K562 (cell line): ENCODE results near the gene THAP6. TPM values are rescaled to one million over a fixed set of nuclear protein-coding genes. Genes with fewer than 3 reads are reported as not detected.

Experiments used
- ARID2 ChIP-seq: fragments of 450-650 bp; IDR thresholded peaks from 2 replicates; pipeline ENCODE4 v1.6.1; 2017; ENCODE audit warnings: antibody characterized with exemption, mild to moderate bottlenecking
- CCNT2 ChIP-seq: IDR thresholded peaks from 2 replicates; pipeline ENCODE4 v1.6.1; 2011; ENCODE audit warnings: borderline replicate concordance, low read depth, mild to moderate bottlenecking, moderate library complexity, mixed read lengths, low read length; ENCODE audit not compliant: insufficient read length; ENCODE audit errors: extremely low read depth
- CHD2 ChIP-seq: IDR thresholded peaks from 2 replicates; pipeline ENCODE4 v1.6.1; 2011; ENCODE audit warnings: low read depth, low read length
- DACH1 ChIP-seq: fragments of 450-650 bp; IDR thresholded peaks from 2 replicates; pipeline ENCODE4 v1.6.1; 2018; ENCODE audit not compliant: partially characterized antibody
- FOXJ2 ChIP-seq: fragments of 200-800 bp; sonication (Bioruptor generic); IDR thresholded peaks from 2 replicates; pipeline ENCODE4 v1.6.1; 2016; ENCODE audit warnings: missing genetic modification characterization, missing compliant biosample characterization
- LCOR ChIP-seq: sonication (generic); formaldehyde crosslinking; IDR thresholded peaks from 2 replicates; pipeline ENCODE4 v1.8.0; 2022; ENCODE audit warnings: mild to moderate bottlenecking, missing genetic modification reagents
- MAFG ChIP-seq: fragments of 450-650 bp; conservative IDR thresholded peaks from 2 replicates; pipeline ENCODE4 v1.6.1; 2016; ENCODE audit warnings: missing genetic modification characterization, missing compliant biosample characterization
- MTA2 ChIP-seq: fragments of 450-650 bp; IDR thresholded peaks from 2 replicates; pipeline ENCODE4 v1.6.1; 2016; ENCODE audit warnings: low read depth
- SIN3A ChIP-seq, 2 experiments: fragments of 150-350 bp in 1 of 2; IDR thresholded peaks; 2 replicates each; pipeline ENCODE4 v1.6.1; 2011 to 2016; ENCODE audit warnings: borderline replicate concordance in 2 of 2, low read depth in 2 of 2, low read length in 2 of 2, mild to moderate bottlenecking in 2 of 2, moderate library complexity in 2 of 2; ENCODE audit not compliant: control insufficient read depth in 1 of 2
- SMARCE1 ChIP-seq: fragments of 450-650 bp; IDR thresholded peaks from 2 replicates; pipeline ENCODE4 v1.7.1; 2016; ENCODE audit warnings: mild to moderate bottlenecking
- SOX6 ChIP-seq: fragments of 450-650 bp; IDR thresholded peaks from 2 replicates; pipeline ENCODE4 v1.6.1; 2014; ENCODE audit warnings: mild to moderate bottlenecking
- STAT5A ChIP-seq: IDR thresholded peaks from 2 replicates; pipeline ENCODE4 v1.6.1; 2012; ENCODE audit warnings: low read length, inconsistent platforms, borderline replicate concordance
- TBL1XR1 ChIP-seq, 2 experiments: IDR thresholded peaks; 2 replicates each; pipeline ENCODE4 v1.6.1; 2012; ENCODE audit warnings: improper control_type of control experiment in 2 of 2, low read length in 2 of 2, mild to moderate bottlenecking in 1 of 2
- U2AF1 ChIP-seq: fragments of 200-400 bp; formaldehyde crosslinking; optimal IDR thresholded peaks from 2 replicates; pipeline ENCODE3; 2017; ENCODE audit warnings: mild to moderate bottlenecking, low read depth, low read length, moderate library complexity
- ZNF57 ChIP-seq: fragments of 450-650 bp; formaldehyde crosslinking; IDR thresholded peaks from 2 replicates; pipeline ENCODE4 v1.4.0; 2020; ENCODE audit warnings: mild to moderate bottlenecking, moderate library complexity
- ZNF764 ChIP-seq: fragments of 250-450 bp; sonication (Bioruptor Pico); IDR thresholded peaks from 2 replicates; pipeline ENCODE4 v1.4.0; 2020; ENCODE audit warnings: low read depth, mild to moderate bottlenecking, moderate library complexity
- polyA plus RNA-seq, 8 experiments: library from polyadenylated mRNA; depleted of rRNA in 4 of 8; stranded (reverse) in 5 of 8; unstranded in 3 of 8; fragments of >200 nt; fragmentation: Nextera tagmentation in 2 of 8; fragmentation: Illumina TruSeq in 1 of 8; extraction: Ambion mirVana in 2 of 8; extraction: Trizol in 1 of 8; gene quantifications; 2 replicates each; pipeline versions ENCODE4 v1.2.1 to v1.2.3, GENCODE V29; 2011 to 2014; ENCODE audit warnings: inconsistent platforms in 1 of 8, missing spikeins in 1 of 8
- total RNA-seq, 7 experiments: library from RNA; depleted of rRNA in 6 of 7; stranded (reverse); fragments of >200 nt in 6 of 7; fragmentation: Illumina TruSeq in 2 of 7; extraction: Trizol in 2 of 7; gene quantifications; 2 replicates each; pipeline versions ENCODE4 v1.2.1 to v1.2.3, GENCODE V29; 2011 to 2021; ENCODE audit warnings: low replicate concordance in 1 of 7
- TF ChIP-seq, protein P1 (sequence below), 3 experiments: fragments of 200-800 bp in 1 of 3; sonication (Bioruptor generic) in 1 of 3; sonication (generic) in 1 of 3; formaldehyde crosslinking in 1 of 3; IDR thresholded peaks; 2 replicates each; pipeline versions ENCODE4 v1.6.1 to v1.8.0; 2016 to 2022; ENCODE audit warnings: mild to moderate bottlenecking in 2 of 3, missing compliant biosample characterization in 2 of 3, missing genetic modification characterization in 2 of 3, missing genetic modification reagents in 1 of 3
- TF ChIP-seq, protein P2 (sequence below), 2 experiments: fragments of 450-650 bp; IDR thresholded peaks; 2 replicates each; pipeline ENCODE4 v1.6.1; 2016; ENCODE audit warnings: mild to moderate bottlenecking in 2 of 2, borderline replicate concordance in 1 of 2, low read depth in 1 of 2, moderate library complexity in 1 of 2

THAP6 gene
- total and polyA plus RNA-seq, 9 of the 15 experiments (the other 6 are each of a cell fraction or from before 2014, with no cell fraction given) = 8.9 to 30.4 (median 17.3) TPM

DNA sequence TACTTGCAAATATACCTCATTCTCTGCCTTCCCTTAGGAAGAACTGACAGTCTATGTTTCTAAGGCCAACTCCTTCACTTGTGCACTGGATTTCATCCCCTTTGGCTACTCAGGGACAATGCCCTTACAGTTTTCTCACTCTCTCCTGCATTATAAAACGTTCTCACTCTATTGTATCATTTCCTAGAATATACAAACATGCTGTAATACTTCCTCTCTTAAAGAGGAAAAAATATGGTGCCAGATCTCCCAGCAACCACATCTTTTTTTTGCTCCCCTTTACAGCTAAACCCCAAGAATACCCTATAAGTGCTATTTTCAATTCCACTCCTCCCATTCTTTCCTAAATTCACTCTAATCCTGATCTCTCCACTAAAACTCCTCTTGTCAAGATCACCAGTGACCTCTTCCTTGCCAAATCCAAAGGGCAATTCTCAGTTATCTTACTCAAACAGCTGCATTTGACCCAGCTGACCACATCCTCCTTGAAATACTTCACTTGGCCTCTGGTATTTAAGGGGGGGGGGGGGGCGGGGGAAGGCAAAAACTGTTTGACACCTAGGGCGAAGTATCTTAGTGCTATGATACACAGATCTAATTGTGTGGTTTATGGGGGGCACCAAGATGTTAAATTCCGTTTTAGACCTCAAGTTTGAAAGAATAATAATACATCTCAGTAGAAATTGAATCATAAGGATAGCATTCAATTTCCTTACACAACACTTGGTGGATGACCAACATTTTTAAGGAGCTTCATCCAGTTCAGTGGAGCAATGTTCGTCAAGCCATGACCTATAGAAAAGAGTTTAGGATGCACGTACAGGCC lies 1.7 kb upstream of the THAP6 start (continued):
- TF ChIP-seq SIN3A (IDR thresholded peaks at IDR 0.05; ENCODE audit: borderline replicate concordance in 2 of 2, control insufficient read depth in 1 of 2, low read depth in 2 of 2, low read length in 2 of 2) (peak; percentile 26 to 83; a peak in 1 of 4 replicates), SMARCE1 (peak; percentile 94), SOX6 (peak; percentile 69), CHD2 (no peak), FOXJ2 (tag) (0 out of 2 replicates have a peak, but pooled peaks have one; percentile 26), DACH1 (peak; percentile 93), CCNT2 (no peak), MTA2 (peak; percentile 86), ARID2 (0 out of 2 replicates have a peak, but pooled peaks have one; percentile 20), U2AF1 (no peak), TBL1XR1 (IDR thresholded peaks at IDR 0.05; ENCODE audit: low read length in 2 of 2) (peak in 1 of 2 experiments; percentile 65; a peak in 2 of 4 replicates), ZNF764 (CRISPR knock-in tag) (peak; percentile 19; the same call in 1 of the 2 replicates), MAFG (tag) (no peak), STAT5A (peak; percentile 69), LCOR (CRISPR knock-in tag) (peak; percentile 64; the same call in 1 of the 2 replicates), ZNF57 (CRISPR knock-in tag) (no peak)
- TF ChIP-seq, protein P1, sequence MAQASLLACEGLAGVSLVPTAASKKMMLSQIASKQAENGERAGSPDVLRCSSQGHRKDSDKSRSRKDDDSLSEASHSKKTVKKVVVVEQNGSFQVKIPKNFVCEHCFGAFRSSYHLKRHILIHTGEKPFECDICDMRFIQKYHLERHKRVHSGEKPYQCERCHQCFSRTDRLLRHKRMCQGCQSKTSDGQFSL (CRISPR knock-in tag; IDR thresholded peaks at IDR 0.05) = no peak; the same call in 1 of the 2 replicates
- TF ChIP-seq, protein P1 (tag; IDR thresholded peaks at IDR 0.05) = peak in 1 of 2 experiments; percentile 35; a peak in 1 of 4 replicates
- TF ChIP-seq, protein P2, sequence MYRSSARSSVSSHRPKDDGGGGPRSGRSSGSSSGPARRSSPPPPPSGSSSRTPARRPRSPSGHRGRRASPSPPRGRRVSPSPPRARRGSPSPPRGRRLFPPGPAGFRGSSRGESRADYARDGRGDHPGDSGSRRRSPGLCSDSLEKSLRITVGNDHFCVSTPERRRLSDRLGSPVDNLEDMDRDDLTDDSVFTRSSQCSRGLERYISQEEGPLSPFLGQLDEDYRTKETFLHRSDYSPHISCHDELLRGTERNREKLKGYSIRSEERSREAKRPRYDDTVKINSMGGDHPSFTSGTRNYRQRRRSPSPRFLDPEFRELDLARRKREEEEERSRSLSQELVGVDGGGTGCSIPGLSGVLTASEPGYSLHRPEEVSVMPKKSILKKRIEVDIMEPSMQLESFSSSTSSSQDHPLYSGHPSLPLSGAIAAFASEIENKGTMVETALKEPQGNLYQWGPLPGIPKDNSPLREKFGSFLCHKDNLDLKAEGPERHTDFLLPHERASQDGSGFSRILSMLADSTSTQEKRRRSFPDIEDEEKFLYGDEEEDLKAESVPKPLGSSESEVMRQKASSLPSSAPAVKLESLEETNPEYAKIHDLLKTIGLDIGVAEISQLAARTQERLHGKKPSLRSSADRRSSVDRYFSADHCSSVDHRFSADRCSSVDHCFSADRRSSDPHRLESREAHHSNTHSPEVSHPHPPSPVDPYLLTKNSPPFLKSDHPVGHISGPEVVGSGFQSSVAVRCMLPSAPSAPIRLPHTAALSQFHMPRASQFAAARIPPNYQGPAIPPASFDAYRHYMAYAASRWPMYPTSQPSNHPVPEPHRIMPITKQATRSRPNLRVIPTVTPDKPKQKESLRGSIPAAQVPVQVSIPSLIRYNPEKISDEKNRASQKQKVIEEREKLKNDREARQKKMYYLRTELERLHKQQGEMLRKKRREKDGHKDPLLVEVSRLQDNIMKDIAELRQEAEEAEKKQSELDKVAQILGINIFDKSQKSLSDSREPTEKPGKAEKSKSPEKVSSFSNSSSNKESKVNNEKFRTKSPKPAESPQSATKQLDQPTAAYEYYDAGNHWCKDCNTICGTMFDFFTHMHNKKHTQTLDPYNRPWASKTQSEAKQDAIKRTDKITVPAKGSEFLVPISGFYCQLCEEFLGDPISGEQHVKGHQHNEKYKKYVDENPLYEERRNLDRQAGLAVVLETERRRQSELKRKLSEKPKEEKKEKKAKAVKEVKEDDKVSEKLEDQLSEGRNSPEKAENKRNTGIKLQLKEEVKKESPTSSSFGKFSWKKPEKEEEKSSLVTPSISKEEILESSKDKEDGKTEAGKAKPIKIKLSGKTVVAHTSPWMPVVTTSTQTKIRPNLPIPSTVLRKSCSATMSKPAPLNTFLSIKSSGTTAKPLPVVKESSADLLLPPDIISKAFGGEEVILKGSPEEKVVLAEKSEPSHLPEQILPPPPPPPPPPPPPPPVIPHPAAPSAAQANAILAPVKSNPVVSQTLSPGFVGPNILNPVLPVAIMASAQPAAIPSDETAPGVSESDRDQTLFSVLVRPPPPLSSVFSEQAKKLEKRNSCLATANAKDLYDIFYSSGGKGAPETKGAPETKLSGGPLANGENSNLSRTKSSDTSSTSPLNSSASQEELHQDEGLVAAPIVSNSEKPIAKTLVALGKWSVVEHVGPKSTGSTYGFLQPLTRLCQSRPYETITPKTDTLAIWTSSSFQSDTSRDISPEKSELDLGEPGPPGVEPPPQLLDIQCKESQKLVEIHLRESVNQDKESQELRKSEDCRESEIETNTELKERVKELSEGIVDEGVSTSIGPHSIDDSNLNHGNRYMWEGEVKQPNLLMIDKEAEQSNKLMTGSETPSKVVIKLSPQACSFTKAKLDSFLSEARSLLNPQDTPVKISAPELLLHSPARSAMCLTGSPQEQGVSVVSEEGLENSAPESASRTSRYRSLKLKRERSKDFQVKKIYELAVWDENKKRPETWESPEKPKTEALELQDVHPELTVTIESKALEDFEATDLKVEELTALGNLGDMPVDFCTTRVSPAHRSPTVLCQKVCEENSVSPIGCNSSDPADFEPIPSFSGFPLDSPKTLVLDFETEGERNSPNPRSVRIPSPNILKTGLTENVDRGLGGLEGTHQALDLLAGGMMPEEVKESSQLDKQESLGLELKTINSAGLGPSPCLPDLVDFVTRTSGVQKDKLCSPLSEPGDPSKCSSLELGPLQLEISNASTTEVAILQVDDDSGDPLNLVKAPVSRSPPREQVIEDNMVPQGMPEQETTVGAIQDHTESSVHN (IDR thresholded peaks at IDR 0.05; ENCODE audit: borderline replicate concordance in 1 of 2, low read depth in 1 of 2) = peak in 1 of 2 experiments; percentile 84; a peak in 1 of 4 replicates
